Endothelial cell of umbilical vein (primary cell): ENCODE results near the gene FLNB. TPM values are rescaled to one million over a fixed set of nuclear protein-coding genes. Genes with fewer than 3 reads are reported as not detected.

ENCODE experiments used
- BruUV-seq: library from RNA; stranded (reverse); fragments of 400-500 nt; replicated peaks from 2 replicates; lab custom pipeline; 2021; lab: Mats Ljungman, UMichigan
- CTCF ChIA-PET: fragments of 300-600, 350-600 bp; sonication (Branson Sonifier 250); formaldehyde crosslinking; loops from one replicate; lab custom pipeline; 2021; ENCODE audit warnings: antibody characterized with exemption, inconsistent platforms; lab: Charles Lee
- POLR2A ChIA-PET: fragments of 300-600, 350-600 bp; sonication (Branson Sonifier 250); formaldehyde crosslinking; loops from one replicate; lab custom pipeline; 2021; ENCODE audit warnings: antibody characterized with exemption, inconsistent platforms; lab: Charles Lee
- DNase-seq: peaks from one replicate; pipeline ENCODE4 v3.0.0-alpha.2; 2011; ENCODE audit warnings: low read depth, low spot score
- FAIRE-seq: peaks from 2 replicates; lab custom pipeline; 2011; peaks lifted over from hg19 to GRCh38; lab: Jason Lieb, UNC
- H2AFZ ChIP-seq: 2 replicates; pipeline ENCODE4 v1.6.0; 2012; ENCODE audit warnings: low read depth, low read length, control low read depth, inconsistent platforms
- H3K27ac ChIP-seq: 2 replicates; pipeline ENCODE4 v1.5.1; 2011; ENCODE audit warnings: low read depth, mild to moderate bottlenecking, control low read depth, low read length, moderate library complexity; ENCODE audit not compliant: insufficient read depth
- H3K27me3 ChIP-seq, 2 experiments: 2 replicates each; pipeline versions ENCODE4 v1.6.0 to v1.6.1; 2011; ENCODE audit warnings: low read length in 2 of 2, mixed read lengths in 1 of 2; ENCODE audit not compliant: control insufficient read depth in 2 of 2, insufficient read depth in 2 of 2
- H3K36me3 ChIP-seq, 2 experiments: 2 replicates in 1 of 2; 3 replicates in 1 of 2; pipeline ENCODE4 v1.5.1; 2011; ENCODE audit warnings: low read length in 2 of 2, mild to moderate bottlenecking in 1 of 2, moderate library complexity in 1 of 2; ENCODE audit not compliant: control insufficient read depth in 2 of 2, insufficient read depth in 2 of 2; ENCODE audit errors: extremely low read depth in 1 of 2
- H3K4me1 ChIP-seq: 3 replicates; pipeline ENCODE4 v1.5.1; 2011; ENCODE audit warnings: mild to moderate bottlenecking, low read length; ENCODE audit not compliant: control insufficient read depth, insufficient read depth; ENCODE audit errors: extremely low read depth
- H3K4me2 ChIP-seq: 2 replicates; pipeline ENCODE4 v1.6.1; 2011; ENCODE audit warnings: low read length, control low read depth, mixed read lengths; ENCODE audit not compliant: insufficient read depth
- H3K4me3 ChIP-seq, 3 experiments: fragments of 200-600 bp in 1 of 3; sonication (generic), shearing (Covaris generic) in 1 of 3; replicated peaks in 1 of 3; 2 replicates each; pipeline ENCODE4 v1.5.1; 2011 to 2016; ENCODE audit warnings: control low read depth in 3 of 3, low read length in 3 of 3, mild to moderate bottlenecking in 2 of 3, inconsistent platforms in 1 of 3, low read depth in 1 of 3, moderate library complexity in 1 of 3; ENCODE audit not compliant: insufficient read depth in 1 of 3
- H3K79me2 ChIP-seq: 2 replicates; pipeline ENCODE4 v1.6.0; 2012; ENCODE audit warnings: low read length, inconsistent platforms; ENCODE audit not compliant: control insufficient read depth, insufficient read depth
- H3K9ac ChIP-seq: replicated peaks from 2 replicates; pipeline ENCODE3; 2011; ENCODE audit warnings: low read length, control low read depth; ENCODE audit not compliant: insufficient read depth; ENCODE audit errors: extremely low read depth
- H3K9me1 ChIP-seq: replicated peaks from 3 replicates; pipeline ENCODE4 v1.6.0; 2011; ENCODE audit warnings: mild to moderate bottlenecking, low read length; ENCODE audit not compliant: control insufficient read depth, insufficient read depth; ENCODE audit errors: extremely low read depth
- H3K9me3 ChIP-seq: replicated peaks from 2 replicates; pipeline ENCODE4 v1.5.1; 2012; ENCODE audit warnings: low read length, inconsistent platforms; ENCODE audit not compliant: control insufficient read depth, insufficient read depth
- H4K20me1 ChIP-seq: replicated peaks from 2 replicates; pipeline ENCODE3; 2011; ENCODE audit warnings: mild to moderate bottlenecking, low read length; ENCODE audit not compliant: control insufficient read depth, insufficient read depth; ENCODE audit errors: extremely low read depth
- EZH2 ChIP-seq: IDR thresholded peaks from 2 replicates; pipeline ENCODE4 v1.6.1; 2012; ENCODE audit warnings: borderline replicate concordance, low read depth, mild to moderate bottlenecking, moderate library complexity, low read length, inconsistent platforms; ENCODE audit not compliant: severe bottlenecking
- FOS ChIP-seq: IDR thresholded peaks from 2 replicates; pipeline ENCODE4 v1.6.1; 2011; ENCODE audit warnings: mild to moderate bottlenecking, low read length, moderate library complexity, borderline replicate concordance; ENCODE audit not compliant: insufficient read depth
- GATA2 ChIP-seq: IDR thresholded peaks from 2 replicates; pipeline ENCODE4 v1.7.0; 2011; ENCODE audit warnings: low read depth, mild to moderate bottlenecking, moderate library complexity, mixed read lengths, low read length; ENCODE audit not compliant: insufficient read length, insufficient read depth
- JUN ChIP-seq: IDR thresholded peaks from 2 replicates; pipeline ENCODE4 v1.6.1; 2011; ENCODE audit warnings: borderline replicate concordance, low read depth; ENCODE audit not compliant: insufficient read length, insufficient read depth
- MYC ChIP-seq: IDR thresholded peaks from one replicate; pipeline ENCODE4 v1.6.1; 2011; ENCODE audit warnings: mild to moderate bottlenecking, low read depth, low read length
- POLR2A ChIP-seq: IDR thresholded peaks from 2 replicates; pipeline ENCODE4 v1.6.1; 2012; ENCODE audit warnings: low read depth, mild to moderate bottlenecking, control low read depth, low read length
- POLR2AphosphoS5 ChIP-seq: IDR thresholded peaks from 2 replicates; pipeline ENCODE4 v1.6.1; 2012; ENCODE audit warnings: low read depth, mild to moderate bottlenecking, control low read depth, low read length, moderate library complexity; ENCODE audit not compliant: insufficient read depth
- dilution Hi-C: fragments of 300-500 bp; cut with MboI; formaldehyde crosslinking; loops from one replicate; pipeline ENCODE4 v1.15.0; 2019; ENCODE audit warnings: low sequenced_read_pairs; ENCODE audit not compliant: extremely low pct_ligation_motif_present
- intact Hi-C: fragments of 100-400 bp; cut with micrococcal nuclease; formaldehyde crosslinking; loops from one replicate; pipeline ENCODE4 v1.10.0; 2022
- polyA plus RNA-seq, 4 experiments: library from polyadenylated mRNA; depleted of rRNA in 3 of 4; stranded (reverse) in 3 of 4; unstranded in 1 of 4; fragments of >200 nt; gene quantifications; 2 replicates each; pipeline versions ENCODE4 v1.2.1 to v1.2.3, GENCODE V29; 2011 to 2012; ENCODE audit warnings: missing spikeins in 1 of 4
- total RNA-seq: library from RNA; stranded (reverse); gene quantifications from 2 replicates; pipeline ENCODE4 v1.2.3, GENCODE V29; 2021
- TF ChIP-seq, protein P1 (sequence below), 2 donors: IDR thresholded peaks; 1 replicate in 1 of 2; 2 replicates in 1 of 2; pipeline ENCODE4 v1.5.1; 2011; ENCODE audit warnings: low read length in 2 of 2, mild to moderate bottlenecking in 2 of 2, moderate library complexity in 2 of 2, control low read depth in 1 of 2, inconsistent platforms in 1 of 2, low read depth in 1 of 2; ENCODE audit not compliant: insufficient read depth in 1 of 2; ENCODE audit errors: extremely low read depth in 1 of 2
- TF ChIP-seq, protein P2 (sequence below): IDR thresholded peaks from 2 replicates; pipeline ENCODE4 v1.6.1; 2011; ENCODE audit not compliant: insufficient read depth, insufficient read length

Gene FLNB
- total and polyA plus RNA-seq, 2 donors (not counting 3 experiments of a cell fraction or from before 2014, with no cell fraction given) = 479 to 670 TPM

DNA sequence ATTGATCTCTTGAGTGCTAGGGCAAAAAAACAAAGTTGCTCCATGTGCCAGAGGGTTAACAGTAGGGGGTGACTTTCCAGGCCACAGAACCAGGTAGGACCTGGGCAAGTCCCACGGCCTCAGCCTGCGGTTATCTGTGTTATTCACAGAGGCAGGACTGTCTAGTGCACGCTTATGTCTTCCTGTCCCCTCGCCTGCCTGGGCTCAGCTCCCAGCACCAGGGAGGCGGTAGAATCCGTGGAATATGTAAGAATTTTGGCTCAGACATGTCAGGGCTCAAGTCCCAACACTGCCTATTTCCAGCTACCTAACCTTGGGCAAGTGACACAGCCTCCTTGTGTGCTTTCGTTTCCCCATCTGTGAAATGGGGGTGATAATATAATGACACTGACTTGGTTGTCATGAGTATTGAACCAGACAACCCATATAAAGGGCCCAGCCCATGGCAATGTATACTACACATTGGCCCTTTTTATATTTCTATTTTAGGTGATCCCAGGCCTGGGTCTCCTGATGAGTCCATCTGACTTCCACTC is 44.3 kb upstream of the FLNB start:
- POLR2A ChIA-PET = no interaction called here
- peaks cover 11% of the 10 kb centered on the region for H3K4me1 ChIP-seq
- H3K9me3 ChIP-seq = no peaks in the 10 kb centered on the region
- intact Hi-C loops = no loop called here
- H3K36me3 ChIP-seq = no peaks in the 10 kb centered on the region
- no peak overlapping the region for H3K4me2 ChIP-seq
- no peaks in the 10 kb centered on the region for H3K27me3 ChIP-seq
- no peaks in the 10 kb centered on the region for H3K79me2 ChIP-seq
- FAIRE-seq (no peak), DNase-seq (no peak)
- H3K4me3 ChIP-seq = no peak overlapping the region
- TF ChIP-seq POLR2AphosphoS5 (no peak), POLR2A (no peak), GATA2 (no peak), FOS (no peak), JUN (no peak), MYC (no peak), EZH2 (no peak)
- TF ChIP-seq, protein P1, sequence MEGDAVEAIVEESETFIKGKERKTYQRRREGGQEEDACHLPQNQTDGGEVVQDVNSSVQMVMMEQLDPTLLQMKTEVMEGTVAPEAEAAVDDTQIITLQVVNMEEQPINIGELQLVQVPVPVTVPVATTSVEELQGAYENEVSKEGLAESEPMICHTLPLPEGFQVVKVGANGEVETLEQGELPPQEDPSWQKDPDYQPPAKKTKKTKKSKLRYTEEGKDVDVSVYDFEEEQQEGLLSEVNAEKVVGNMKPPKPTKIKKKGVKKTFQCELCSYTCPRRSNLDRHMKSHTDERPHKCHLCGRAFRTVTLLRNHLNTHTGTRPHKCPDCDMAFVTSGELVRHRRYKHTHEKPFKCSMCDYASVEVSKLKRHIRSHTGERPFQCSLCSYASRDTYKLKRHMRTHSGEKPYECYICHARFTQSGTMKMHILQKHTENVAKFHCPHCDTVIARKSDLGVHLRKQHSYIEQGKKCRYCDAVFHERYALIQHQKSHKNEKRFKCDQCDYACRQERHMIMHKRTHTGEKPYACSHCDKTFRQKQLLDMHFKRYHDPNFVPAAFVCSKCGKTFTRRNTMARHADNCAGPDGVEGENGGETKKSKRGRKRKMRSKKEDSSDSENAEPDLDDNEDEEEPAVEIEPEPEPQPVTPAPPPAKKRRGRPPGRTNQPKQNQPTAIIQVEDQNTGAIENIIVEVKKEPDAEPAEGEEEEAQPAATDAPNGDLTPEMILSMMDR (IDR thresholded peaks at IDR 0.05; ENCODE audit: extremely low read depth in 1 of 2, insufficient read depth in 1 of 2, low read depth in 1 of 2, low read length in 2 of 2) = no peak
- TF ChIP-seq, protein P2, sequence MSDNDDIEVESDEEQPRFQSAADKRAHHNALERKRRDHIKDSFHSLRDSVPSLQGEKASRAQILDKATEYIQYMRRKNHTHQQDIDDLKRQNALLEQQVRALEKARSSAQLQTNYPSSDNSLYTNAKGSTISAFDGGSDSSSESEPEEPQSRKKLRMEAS = no peak
- no TSS peak for BruUV-seq
- no peak overlapping the region for H3K27ac ChIP-seq
- CTCF ChIA-PET = interaction anchor here (1.0 kb wide), 1 partner anchor 43 kb away, joined by 3 read pairs; no protein-coding TSS in a partner anchor
- H2AFZ ChIP-seq = no peak overlapping the region
- no peak overlapping the region for H3K9ac ChIP-seq
- no peaks in the 10 kb centered on the region for H3K9me1 ChIP-seq
- no peaks in the 10 kb centered on the region for H4K20me1 ChIP-seq
- dilution Hi-C loops = no loop called here
